HS-27A (cell line): ENCODE measurements around the gene HBE1.
"Not testable (repeated sequence)": the region's sequence is repeated elsewhere in the genome, so short reads cannot be mapped to it uniquely, and the experiment has no call there.

Experiments used
- DNase-seq: peaks from one replicate; pipeline ENCODE4 v3.0.0-alpha.2; 2012; ENCODE audit warnings: low read depth, missing footprints

HBE1 gene

DNA sequence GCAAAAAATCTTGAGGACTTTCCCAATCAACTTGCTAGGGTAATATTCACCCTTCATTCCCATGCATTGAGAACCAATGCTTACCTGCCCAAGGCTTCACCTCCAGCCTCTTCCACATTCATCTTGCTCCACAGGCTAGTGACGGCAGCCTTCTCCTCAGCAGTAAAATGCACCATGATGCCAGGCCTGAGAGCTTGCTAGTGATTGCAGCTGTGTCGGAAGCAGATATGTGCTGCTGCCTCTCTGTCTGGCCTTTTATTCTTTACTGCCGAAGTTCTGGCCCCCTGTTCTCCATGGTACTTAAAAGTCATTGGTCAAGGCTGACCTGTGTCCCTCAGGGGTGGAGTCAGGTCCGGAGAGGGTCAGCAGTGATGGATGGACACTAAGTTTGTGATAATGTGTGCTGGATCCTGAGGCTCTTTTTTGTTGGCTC, at the start of gene HBE1:
TSS of gene HBE1 (minus strand) at position 231 of the 433 bp plus-strand sequence. CDS start at position 176, 55 bp downstream.
- no peak for DNase-seq

DNA sequence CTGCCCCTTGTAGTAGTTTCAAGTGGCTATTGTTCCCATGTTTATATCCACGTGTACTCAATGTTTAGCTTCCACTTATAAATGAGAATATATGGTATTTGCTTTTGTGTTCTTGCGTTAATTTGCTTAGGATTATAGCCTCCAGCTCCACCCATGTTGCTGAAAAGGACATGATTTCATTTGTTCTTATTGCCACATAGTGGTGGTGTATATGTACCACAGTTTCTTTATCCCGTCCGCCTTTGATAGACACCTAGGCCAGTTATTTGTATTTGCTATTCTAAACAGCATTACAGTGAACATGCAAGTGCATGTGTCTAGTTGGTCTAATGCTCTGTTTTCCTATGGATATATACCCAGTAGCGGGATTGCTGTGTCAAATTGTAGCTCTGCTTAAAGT, 47.5 kb upstream of the HBE1 start:
- no peak for DNase-seq

DNA sequence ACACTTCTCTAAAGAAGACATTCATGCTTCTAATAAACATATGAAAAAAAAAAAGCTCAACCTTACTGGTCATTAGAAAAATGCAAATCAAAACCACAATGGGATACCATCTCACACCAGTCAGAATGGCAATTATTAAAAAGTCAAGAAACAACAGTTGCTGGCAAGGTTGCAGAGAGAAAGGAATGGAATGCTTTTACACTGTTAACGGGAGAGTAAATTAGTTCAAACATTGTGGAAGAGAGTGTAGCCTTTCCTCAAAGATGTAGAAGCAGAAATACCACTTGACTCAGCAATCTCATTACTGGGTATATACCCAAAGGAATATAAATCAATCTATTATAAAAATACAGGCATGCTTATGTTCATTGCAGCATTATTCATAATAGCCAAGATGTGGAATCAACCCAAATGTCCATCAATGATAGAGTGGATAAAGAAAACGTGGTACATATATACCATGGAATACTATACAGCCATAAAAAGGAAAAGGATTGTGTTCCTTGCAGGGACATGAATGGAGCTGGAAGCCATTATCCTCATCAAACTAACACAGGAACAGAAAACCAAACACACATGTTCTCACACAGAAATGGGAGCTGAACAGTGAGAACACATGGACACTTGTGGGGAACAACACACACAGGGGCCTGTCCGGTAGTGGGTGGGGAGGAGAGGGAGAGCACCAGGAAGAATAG, 43.7 kb upstream of the HBE1 start:
- not testable (repeated sequence) for DNase-seq

DNA sequence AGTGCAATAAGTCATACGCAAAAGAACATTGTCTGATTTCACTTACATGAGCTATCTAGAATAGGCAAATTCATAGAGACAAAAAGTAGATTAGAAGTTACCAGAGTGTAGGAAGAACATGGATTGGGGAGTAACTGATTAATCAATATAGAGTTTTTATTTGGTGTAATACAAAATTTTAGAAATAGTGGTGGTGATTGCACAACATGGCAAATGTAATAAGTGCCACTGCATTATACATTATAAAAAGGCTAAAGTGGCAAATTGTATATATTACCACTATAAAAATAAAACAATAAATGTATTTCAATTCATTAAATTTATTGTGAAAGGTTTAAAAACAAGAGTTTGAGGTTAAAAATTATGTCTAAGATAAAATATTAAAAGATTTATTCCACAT, 40.7 kb upstream of the HBE1 start:
- no peak for DNase-seq

DNA sequence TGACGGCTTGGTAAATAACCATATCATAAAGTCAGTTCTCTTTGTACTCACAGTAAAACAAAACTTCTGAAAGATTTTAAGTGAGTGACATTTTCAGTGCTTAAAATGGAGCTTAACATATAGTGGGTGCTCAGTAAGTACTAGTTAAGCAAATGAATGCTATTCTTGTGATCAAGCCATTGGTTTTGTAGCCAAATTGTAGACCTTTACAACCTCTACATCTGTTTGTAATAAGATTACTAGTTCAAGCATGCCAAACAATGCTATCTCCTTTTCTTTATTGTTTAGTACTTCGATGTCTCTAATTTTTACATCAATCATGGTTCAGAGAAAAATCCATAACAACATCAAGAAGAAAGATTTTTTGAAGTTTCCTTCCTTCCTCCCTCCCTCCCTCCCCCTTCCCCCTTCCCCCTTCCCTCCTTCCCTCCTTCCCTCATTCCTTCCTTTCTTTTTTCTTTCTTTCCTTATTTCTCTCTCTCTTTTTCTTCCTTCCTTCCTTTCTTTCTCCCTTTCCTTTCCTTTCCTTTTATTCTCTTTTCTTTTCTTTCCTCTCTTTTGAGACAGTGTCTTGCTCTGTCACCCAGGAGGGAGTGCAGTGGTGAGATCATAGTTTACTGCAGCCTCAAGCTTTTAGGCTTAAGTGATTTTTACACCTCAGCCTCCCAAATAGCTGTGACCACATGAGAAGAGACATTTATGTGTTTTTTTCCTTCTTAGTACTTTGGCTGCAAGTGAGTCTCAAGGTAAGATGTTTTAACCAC, 37.7 kb upstream of the HBE1 start:
- DNase-seq: no peak

DNA sequence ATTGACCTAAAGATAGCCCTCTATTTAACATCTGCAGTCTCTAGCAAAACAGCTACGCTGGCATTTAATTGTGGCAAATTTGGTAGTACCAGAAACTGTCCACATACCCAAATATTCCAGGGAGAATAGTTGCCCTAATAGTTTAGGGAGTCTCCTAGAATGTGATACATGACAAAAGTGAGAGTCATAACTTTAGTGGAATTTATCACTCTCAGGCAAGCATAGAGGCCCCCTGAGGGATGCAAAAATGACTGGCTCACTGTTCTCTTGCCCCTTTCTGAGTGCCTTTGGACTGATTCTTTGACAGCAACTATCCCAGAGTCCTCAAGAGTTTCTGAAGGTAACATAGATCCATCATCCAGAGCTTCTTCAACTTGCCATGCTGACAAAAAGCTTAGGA, 34.3 kb upstream of the HBE1 start:
- no peak for DNase-seq

DNA sequence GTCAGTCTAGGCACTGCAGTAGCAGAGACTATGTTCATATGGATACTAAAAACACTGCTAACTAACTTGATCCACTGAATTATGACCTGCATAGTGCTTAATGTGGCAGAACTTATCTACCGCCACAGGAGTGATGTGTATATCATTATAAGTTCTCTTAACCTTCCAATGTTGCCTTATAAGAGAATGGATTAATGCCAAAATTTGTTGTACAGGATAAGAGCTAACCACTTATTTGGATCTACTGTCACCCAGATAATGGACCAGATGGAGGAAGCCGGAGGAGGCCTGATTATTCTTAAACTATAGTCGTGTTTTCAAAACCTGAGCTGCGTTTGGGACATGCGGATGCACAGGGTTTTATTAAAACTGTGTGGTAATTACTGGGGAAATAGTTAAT, 33.9 kb upstream of the HBE1 start:
- DNase-seq: no peak

DNA sequence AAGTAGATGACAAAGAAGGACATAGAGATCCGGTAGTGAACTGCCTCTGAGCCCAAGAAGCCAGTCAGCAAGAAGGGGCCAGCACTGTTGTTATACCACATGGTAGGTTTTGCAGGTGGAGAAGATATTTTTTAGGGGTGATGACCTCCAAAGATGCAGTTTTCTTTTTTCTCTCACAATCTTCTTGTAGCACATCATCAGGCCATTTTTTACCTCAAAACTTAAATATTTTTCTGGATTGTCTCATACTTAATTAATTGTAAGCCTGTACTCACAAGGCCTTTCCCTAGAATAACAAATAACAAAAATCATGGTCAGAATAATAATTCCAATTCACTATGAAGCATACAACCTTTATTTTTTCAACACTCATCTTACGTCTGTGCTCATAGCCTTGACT, 32.1 kb upstream of the HBE1 start, which contains the start of gene OR51B4:
TSS of gene OR51B4 (minus strand) at position 101 of the 400 bp plus-strand sequence. CDS start at position 101, 0 bp downstream.
- no peak for DNase-seq

DNA sequence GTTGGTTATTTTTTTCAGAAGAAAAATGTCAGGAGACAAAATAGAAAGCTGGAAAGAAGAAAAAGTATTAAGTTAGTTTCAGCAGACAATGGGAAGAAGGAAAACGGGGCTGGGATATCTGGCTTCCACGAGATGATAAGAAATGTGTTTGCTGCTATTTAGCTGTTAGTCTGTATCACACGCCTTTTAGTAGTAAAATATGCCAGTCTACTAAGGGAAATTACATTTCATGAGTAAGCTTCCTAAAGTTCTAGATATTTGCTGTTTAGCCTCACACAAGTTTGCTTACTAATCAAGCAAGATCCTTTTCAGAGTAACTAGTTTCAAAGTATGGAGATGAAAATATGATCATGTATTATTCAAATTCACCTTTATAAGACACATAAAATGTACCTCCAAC, 30.5 kb upstream of the HBE1 start:
- DNase-seq: no peak

DNA sequence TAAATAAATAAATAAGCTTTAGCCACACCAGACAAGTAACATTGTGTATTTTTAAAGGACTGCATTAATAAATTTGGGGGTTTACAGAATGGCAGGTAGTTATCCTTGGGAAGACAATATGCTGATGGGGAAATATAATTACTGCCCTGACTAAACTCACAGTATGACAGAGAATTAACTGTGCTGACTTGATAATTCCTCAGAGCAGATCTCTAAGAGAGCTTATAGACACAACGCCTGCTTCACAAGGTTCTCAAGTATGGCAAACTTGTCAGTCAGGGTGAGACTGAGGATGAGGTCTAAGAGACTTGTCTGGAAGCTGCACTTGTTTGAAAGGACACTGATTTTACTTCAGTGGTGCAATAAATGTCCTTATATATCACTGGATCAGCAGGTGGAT, 28.7 kb upstream of the HBE1 start:
- DNase-seq: no peak

DNA sequence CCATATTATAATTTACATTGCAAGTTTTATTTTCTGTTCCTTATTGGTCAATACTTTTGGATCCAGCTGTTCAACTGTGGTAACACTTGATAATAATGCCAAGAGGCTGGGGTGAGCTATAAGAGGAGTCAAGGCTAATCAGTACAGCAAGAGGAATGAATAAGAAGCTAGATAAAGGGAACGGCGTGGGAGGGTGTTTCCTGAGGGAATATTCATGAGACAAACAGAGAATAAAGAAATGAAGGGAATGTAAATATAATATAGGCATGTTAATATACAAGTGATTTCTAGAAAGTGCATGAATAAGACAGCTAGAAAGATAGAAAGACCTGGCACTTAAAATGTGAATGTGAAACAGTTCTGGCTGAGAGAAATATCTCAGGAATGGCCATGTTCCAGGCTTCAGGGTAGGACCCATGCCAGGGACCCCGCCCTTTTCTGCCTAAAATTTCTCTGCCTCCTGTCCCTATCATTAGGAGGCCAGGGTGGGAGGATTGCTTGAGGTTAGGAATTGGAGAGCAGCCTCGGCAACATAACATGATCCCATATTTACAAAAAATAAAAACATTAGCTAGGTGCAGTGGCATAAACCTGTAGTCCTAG, 28.1 kb upstream of the HBE1 start:
- no peak for DNase-seq

DNA sequence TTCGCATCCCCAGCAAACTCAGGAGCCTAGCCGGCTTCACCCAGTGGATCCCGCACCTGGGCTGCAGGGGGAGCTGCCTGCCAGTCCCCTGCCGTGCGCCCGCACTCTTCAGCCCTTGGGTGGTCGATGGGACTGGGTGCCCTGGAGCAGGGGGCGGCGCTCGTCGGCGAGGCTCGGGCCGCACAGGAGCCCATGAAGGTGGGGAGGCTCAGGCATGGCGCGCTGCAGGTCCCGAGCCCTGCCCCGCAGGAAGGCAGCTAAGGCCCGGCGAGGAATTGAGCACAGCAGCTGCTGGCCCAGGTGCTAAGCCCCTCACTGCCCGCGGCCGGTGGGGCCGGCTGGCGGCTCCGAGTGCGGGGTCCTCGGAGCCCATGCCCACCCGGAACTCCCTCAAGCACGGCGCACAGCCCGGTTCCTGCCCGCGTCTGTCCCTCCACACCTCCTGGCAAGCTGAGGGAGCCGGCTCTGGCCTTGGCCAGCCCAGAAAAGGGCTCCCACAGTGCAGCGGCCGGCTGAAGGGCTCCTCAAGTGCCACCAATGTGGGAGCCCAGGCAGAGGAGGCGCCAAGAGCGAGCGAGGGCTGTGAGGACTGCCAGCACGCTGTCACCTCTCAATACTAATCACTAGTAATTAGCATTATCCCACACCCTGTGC, 24.7 kb upstream of the HBE1 start:
- not testable (repeated sequence) for DNase-seq

DNA sequence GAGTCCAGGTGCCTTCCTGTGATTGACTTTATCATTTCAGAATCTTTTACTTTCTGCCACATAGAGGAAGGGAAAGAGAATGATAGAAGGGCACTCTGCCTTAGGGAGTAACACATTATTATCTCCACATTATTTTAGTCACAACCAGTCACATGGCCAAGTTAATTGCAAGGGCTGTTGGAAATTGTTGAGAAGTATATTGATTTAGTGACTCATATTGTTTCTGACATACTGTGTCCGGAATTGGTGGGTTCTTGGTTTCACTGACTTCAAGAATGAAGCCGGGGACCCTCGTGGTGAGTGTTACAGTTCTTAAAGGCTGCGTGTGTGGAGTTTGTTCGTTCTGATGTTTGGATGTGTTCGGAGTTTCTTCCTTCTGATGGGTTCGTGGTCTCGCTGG, 23.3 kb upstream of the HBE1 start:
- no peak for DNase-seq

DNA sequence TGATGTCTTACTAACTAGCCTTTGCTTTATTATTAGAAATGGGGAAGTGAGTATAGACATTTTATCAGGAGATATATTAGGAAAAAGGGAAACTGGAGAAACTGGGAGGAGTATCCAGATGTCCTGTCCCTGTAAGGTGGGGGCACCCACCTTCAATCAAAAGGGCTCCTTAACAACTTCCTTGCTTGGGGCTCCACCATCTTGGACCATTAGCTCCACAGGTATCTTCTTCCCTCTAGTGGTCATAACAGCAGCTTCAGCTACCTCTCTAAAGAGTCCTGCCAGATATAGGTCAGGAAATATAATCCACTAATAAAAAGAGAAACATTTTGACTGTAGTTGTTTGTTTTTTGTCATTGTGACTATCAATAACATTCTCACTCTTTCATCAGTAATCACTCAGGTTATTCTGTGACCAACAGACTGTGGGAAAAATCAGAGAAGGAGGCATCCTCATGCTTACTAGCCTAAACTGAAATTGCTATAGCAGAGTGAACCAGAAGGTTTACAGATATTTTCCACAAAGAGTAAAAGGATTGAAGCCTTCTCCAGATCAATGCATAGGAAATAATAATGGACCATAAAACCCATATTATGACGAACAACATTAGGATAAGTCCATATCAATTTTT, 21.6 kb upstream of the HBE1 start:
- DNase-seq: no peak

DNA sequence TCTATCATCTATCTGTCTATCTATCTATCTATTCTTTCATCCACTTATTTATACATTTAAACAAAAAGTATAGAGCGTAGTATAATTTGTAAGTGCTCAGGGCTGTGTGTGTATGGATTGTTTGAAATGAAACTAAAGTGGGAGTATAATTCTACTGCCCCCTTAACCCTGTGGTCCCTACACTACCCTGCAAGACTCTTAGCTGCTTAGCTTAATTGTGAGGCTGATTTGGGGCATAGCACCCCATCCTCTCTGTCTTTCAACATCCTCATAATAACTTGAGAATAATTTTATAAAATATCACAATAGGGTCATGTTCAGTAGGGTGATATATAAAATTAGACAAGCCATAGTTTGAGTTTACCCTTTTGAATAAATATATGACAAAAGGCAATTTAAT, 20.4 kb upstream of the HBE1 start:
- no peak for DNase-seq

DNA sequence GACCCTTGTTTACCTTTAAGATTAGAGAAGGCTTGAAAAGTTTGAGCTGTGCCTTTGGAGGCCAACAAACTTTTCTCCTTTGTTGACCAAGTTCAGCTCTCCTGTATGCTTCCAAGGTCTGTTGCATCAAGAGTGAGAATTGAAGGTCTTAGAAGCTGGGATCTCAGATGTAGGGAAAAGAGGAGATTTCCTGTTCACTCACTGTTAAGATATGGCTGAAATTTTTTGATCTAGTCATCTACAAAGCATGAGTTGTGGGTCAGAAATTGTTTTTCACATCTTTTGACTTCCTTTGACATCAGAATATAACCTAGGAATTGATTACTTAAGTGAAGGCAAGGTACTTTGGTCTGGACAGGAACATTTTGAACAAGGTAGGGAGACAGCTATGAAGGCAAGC, 20.0 kb upstream of the HBE1 start:
- no peak for DNase-seq

DNA sequence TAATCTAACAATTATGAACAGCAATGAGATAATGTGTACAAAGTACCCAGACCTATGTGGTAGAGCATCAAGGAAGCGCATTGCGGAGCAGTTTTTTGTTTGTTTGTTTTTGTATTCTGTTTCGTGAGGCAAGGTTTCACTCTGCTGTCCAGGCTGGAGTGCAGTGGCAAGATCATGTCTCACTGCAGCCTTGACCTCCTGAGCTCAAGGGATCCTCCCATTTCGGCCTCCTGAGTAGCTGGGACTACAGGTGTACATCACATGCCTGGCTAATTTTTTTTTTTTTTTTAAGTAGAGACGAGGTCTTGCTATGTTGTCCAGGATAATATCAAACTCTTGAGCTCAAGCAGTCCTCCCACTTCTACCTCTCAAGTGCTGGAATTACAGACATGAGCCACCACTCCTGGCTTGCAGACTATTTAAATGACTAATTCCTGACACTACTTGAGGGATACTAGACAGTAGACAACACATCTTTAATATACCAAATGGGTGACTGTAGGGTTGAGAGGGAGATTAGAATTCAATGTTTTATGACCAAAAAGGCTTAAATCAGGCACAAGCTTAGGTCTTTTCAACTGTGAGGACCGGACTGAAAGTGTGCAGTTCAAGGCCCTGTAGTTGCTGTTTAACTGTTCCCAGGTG, 19.3 kb upstream of the HBE1 start:
- no peak for DNase-seq

DNA sequence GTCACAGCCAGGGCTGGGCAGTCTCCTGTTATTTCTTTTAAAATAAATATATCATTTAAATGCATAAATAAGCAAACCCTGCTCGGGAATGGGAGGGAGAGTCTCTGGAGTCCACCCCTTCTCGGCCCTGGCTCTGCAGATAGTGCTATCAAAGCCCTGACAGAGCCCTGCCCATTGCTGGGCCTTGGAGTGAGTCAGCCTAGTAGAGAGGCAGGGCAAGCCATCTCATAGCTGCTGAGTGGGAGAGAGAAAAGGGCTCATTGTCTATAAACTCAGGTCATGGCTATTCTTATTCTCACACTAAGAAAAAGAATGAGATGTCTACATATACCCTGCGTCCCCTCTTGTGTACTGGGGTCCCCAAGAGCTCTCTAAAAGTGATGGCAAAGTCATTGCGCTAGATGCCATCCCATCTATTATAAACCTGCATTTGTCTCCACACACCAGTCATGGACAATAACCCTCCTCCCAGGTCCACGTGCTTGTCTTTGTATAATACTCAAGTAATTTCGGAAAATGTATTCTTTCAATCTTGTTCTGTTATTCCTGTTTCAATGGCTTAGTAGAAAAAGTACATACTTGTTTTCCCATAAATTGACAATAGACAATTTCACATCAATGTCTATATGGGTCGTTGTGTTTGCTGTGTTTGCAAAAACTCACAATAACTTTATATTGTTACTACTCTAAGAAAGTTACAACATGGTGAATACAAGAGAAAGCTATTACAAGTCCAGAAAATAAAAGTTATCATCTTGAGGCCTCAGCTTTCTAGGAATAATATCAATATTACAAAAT, 18.6 kb upstream of the HBE1 start:
- DNase-seq: no peak

DNA sequence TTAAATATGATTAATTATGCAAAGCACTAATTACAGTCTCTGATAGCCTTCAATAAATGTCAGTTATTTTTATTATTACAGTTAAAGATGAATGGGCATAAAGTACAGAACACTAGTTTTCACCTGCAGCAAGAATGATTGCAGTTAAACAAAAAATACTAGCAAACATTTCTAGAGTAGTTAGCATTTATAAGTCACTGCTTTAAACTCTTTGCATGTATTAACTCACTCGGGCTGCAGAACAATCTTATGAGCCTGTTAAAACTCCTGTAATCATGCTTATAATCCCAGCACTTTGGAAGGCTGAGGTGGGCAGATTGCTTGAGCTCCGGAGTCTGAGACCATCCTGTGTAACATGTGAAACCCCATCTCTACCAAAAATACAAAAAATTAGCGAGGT, 17.2 kb upstream of the HBE1 start:
- DNase-seq: no peak

DNA sequence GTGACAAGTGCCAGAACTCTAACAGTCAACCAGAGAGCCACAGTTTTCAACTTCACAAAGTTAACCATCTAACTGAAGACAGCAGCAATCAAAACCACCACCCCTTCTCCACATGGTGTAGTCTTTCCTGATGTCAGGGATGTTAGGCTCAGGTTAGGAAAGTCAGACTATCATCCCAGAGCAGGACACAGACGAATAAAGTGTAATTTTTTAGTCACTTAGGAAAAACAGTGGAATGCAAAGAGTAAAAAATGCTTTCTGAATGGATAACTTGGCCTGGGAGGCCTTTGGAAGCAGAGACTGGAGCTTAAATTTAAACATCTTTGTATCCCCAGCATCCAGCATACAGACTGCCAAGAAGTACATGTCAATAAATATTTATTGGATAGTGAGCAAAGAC, 16.6 kb upstream of the HBE1 start:
- no peak for DNase-seq
